Measurements from ENCODE around the gene DOCK11. TPM values are rescaled to one million over a fixed set of nuclear protein-coding genes. Genes with fewer than 3 reads are reported as not detected.

Gene DOCK11
- total RNA-seq, 1 experiment from 2014 or later, result 3.0 TPM

DNA sequence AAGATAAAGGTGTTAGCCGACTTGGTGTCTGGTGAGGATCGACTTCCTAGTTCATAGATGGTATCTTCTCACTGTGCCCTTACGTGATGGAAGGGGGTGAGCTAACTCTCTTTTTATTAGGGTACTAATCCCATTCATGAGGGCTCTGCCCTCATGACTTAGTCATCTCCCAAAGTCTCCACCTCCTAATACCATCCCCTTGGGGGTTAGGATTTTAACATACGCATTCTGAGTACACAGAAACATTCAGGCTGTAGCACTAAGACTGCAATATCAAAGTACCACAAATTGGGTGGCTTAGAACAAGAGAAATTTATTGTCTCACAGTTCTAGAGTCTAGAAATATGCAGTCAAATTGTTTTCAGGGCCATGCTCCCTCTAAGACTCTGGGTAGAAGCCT is 173.8 kb downstream of the DOCK11 start:
- no peaks in the 10 kb centered on the region for H3K27me3 ChIP-seq (ENCODE audit: low read length)
- no peak overlapping the region for H3K4me3 ChIP-seq (ENCODE audit: low read length)
- H3K36me3 ChIP-seq (ENCODE audit: low read depth, low read length), result no peaks in the 10 kb centered on the region
- BruUV-seq (replicated peaks), result no TSS peak
- no peak overlapping the region for H2AFZ ChIP-seq (ENCODE audit: low read length)
- CTCF ChIA-PET, result no interaction called here
- intact Hi-C loops (cut with micrococcal nuclease), result no loop called here
- H3K9me3 ChIP-seq (ENCODE audit: low read length), result no peaks in the 10 kb centered on the region
- no peak overlapping the region for H3K4me2 ChIP-seq (ENCODE audit: low read length)
- no peaks in the 10 kb centered on the region for H3K79me2 ChIP-seq (ENCODE audit: low read length)
- H3K9me2 ChIP-seq (replicated peaks; ENCODE audit: low read length), result no peaks in the 10 kb centered on the region
- H3K4me1 ChIP-seq (ENCODE audit: insufficient read depth, low read length), result peaks cover 16% of the 10 kb centered on the region
- no peaks in the 10 kb centered on the region for H4K20me1 ChIP-seq (ENCODE audit: low read length)
- no peak for ATAC-seq
- H3K27ac ChIP-seq (ENCODE audit: low read length), result no peak overlapping the region
- POLR2A ChIA-PET (ENCODE audit: unreplicated experiment), result interaction anchor here (0.6 kb wide), 1 partner anchor 58 kb away, joined by 5 read pairs; no protein-coding TSS in a partner anchor
- H3K9ac ChIP-seq (ENCODE audit: low read length), result no peak overlapping the region
- no peak for DNase-seq
- H3F3A ChIP-seq (ENCODE audit: low read length, unreplicated experiment), result peaks cover 4% of the 10 kb centered on the region
- TF ChIP-seq EZH2 (IDR thresholded peaks at IDR 0.05; ENCODE audit: low read length, unreplicated experiment), result no peak
- no peak for TF ChIP-seq EZH2phosphoT487 (IDR thresholded peaks at IDR 0.05; ENCODE audit: borderline replicate concordance, low read length)
- TF ChIP-seq, protein P1, sequence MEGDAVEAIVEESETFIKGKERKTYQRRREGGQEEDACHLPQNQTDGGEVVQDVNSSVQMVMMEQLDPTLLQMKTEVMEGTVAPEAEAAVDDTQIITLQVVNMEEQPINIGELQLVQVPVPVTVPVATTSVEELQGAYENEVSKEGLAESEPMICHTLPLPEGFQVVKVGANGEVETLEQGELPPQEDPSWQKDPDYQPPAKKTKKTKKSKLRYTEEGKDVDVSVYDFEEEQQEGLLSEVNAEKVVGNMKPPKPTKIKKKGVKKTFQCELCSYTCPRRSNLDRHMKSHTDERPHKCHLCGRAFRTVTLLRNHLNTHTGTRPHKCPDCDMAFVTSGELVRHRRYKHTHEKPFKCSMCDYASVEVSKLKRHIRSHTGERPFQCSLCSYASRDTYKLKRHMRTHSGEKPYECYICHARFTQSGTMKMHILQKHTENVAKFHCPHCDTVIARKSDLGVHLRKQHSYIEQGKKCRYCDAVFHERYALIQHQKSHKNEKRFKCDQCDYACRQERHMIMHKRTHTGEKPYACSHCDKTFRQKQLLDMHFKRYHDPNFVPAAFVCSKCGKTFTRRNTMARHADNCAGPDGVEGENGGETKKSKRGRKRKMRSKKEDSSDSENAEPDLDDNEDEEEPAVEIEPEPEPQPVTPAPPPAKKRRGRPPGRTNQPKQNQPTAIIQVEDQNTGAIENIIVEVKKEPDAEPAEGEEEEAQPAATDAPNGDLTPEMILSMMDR (conservative IDR thresholded peaks at IDR 0.05; ENCODE audit: low read depth, low read length), result no peak

DNA sequence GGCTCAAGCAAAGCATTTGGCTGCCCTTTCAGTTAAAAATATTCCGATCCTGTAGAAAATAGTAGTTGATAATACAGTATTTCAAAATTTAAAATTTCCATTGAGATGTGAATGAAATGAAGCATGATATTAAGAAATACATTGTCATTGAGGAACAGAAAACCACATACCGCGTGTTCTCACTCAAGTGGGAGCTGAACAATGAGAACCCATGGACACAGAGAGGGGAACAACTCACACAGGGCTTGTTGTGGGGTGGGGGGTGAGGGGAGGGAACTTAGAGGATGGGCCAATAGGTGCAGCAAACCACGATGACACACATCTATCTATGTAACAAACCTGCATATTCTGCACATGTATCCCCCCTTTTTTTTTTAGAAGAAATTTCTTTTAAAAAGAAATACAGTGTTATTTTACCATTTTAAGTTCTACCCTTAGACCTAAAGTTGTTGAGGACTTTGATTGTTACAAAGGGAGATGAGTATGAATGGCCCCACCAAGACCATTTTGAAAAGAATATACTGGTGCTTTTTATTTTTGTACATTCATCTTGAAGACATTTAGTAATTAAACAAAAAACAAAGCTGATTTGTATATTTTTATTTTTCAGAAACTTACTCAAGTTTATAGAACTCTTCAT is 179.8 kb downstream of the DOCK11 start:
- no peaks in the 10 kb centered on the region for H3K36me3 ChIP-seq (ENCODE audit: low read depth, low read length)
- H3K9me3 ChIP-seq (ENCODE audit: low read length), result no peaks in the 10 kb centered on the region
- no peaks in the 10 kb centered on the region for H4K20me1 ChIP-seq (ENCODE audit: low read length)
- H3K9ac ChIP-seq (ENCODE audit: low read length), result no peak overlapping the region
- H3K9me2 ChIP-seq (replicated peaks; ENCODE audit: low read length), result no peaks in the 10 kb centered on the region
- H3K4me3 ChIP-seq (ENCODE audit: low read length), result no peak overlapping the region
- no peaks in the 10 kb centered on the region for H3F3A ChIP-seq (ENCODE audit: low read length, unreplicated experiment)
- no peaks in the 10 kb centered on the region for H3K4me1 ChIP-seq (ENCODE audit: insufficient read depth, low read length)
- CTCF ChIA-PET, result no interaction called here
- TF ChIP-seq EZH2 (IDR thresholded peaks at IDR 0.05; ENCODE audit: low read length, unreplicated experiment) (no peak), EZH2phosphoT487 (IDR thresholded peaks at IDR 0.05; ENCODE audit: borderline replicate concordance, low read length) (no peak)
- intact Hi-C loops (cut with micrococcal nuclease), result no loop called here
- H3K4me2 ChIP-seq (ENCODE audit: low read length), result no peak overlapping the region
- DNase-seq (no peak), ATAC-seq (no peak)
- POLR2A ChIA-PET (ENCODE audit: unreplicated experiment), result no interaction called here
- no peaks in the 10 kb centered on the region for H3K27me3 ChIP-seq (ENCODE audit: low read length)
- BruUV-seq (replicated peaks), result no TSS peak
- H3K79me2 ChIP-seq (ENCODE audit: low read length), result no peaks in the 10 kb centered on the region
- no peak overlapping the region for H3K27ac ChIP-seq (ENCODE audit: low read length)
- no peak overlapping the region for H2AFZ ChIP-seq (ENCODE audit: low read length)

DNA sequence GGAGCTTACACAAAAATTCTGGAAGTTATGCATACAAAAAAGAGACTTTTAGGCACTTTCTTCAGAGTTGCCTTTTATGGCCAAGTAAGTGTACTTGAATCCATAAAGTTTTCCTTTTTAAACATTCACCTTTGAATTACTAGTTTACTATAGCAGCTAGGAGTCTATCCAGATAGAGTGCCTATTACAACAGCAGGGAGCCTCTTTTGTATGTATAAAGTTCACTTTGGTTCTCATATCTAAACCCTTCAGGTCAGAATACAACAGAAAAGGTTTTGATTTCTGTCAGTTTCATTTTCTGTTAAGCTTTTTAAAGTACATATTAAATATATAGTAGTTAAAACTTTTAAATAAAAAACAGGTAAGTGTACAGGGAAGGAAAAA is 180.3 kb downstream of the DOCK11 start:
- no peaks in the 10 kb centered on the region for H3F3A ChIP-seq (ENCODE audit: low read length, unreplicated experiment)
- no peak overlapping the region for H3K4me3 ChIP-seq (ENCODE audit: low read length)
- no peaks in the 10 kb centered on the region for H4K20me1 ChIP-seq (ENCODE audit: low read length)
- no peaks in the 10 kb centered on the region for H3K79me2 ChIP-seq (ENCODE audit: low read length)
- ATAC-seq (no peak), DNase-seq (no peak)
- H3K9me3 ChIP-seq (ENCODE audit: low read length), result no peaks in the 10 kb centered on the region
- H3K9ac ChIP-seq (ENCODE audit: low read length), result no peak overlapping the region
- ChIA-PET CTCF (no interaction called here), POLR2A (ENCODE audit: unreplicated experiment) (no interaction called here)
- TF ChIP-seq, protein P1 (conservative IDR thresholded peaks at IDR 0.05; ENCODE audit: low read depth, low read length), result no peak
- TF ChIP-seq EZH2phosphoT487 (IDR thresholded peaks at IDR 0.05; ENCODE audit: borderline replicate concordance, low read length) (no peak), EZH2 (IDR thresholded peaks at IDR 0.05; ENCODE audit: low read length, unreplicated experiment) (no peak)
- intact Hi-C loops (cut with micrococcal nuclease), result no loop called here
- no peaks in the 10 kb centered on the region for H3K9me2 ChIP-seq (replicated peaks; ENCODE audit: low read length)
- H3K27me3 ChIP-seq (ENCODE audit: low read length), result no peaks in the 10 kb centered on the region
- no peaks in the 10 kb centered on the region for H3K4me1 ChIP-seq (ENCODE audit: insufficient read depth, low read length)
- H3K4me2 ChIP-seq (ENCODE audit: low read length), result no peak overlapping the region
- H3K27ac ChIP-seq (ENCODE audit: low read length), result no peak overlapping the region
- no peaks in the 10 kb centered on the region for H3K36me3 ChIP-seq (ENCODE audit: low read depth, low read length)
- BruUV-seq (replicated peaks), result no TSS peak
- no peak overlapping the region for H2AFZ ChIP-seq (ENCODE audit: low read length)
